ENCODE results near the gene TSSK6.

GRCh38 chr19:19514215-19514657 lies 1.1 kb downstream of the TSSK6 start:
- TF ChIP-seq CTCF (IDR thresholded peaks at IDR 0.05; ENCODE audit: low read length) (no peak), EZH2 (IDR thresholded peaks at IDR 0.05; ENCODE audit: borderline replicate concordance, low read length) (no peak)

Data from OCI-LY1 (cell line).